Testis (tissue), 3 donors: ENCODE results near the gene MOK. TPM values are rescaled to one million over a fixed set of nuclear protein-coding genes. Genes with fewer than 3 reads are reported as not detected.

Experiments
- DNase-seq: peaks from one replicate; pipeline ENCODE4 v3.0.0-alpha.2; 2019
- H3K27ac ChIP-seq, 2 donors: fragments of 200-600 bp; sonication (generic); one replicate each; pipeline ENCODE4 v1.5.1; 2019
- H3K27me3 ChIP-seq: fragments of 200-600 bp; sonication (generic); one replicate; pipeline ENCODE4 v1.5.1; 2019
- H3K36me3 ChIP-seq: fragments of 200-600 bp; sonication (generic); one replicate; pipeline ENCODE4 v1.5.1; 2017; ENCODE audit warnings: low read depth; ENCODE audit errors: missing control alignments
- H3K4me1 ChIP-seq: fragments of 200-600 bp; sonication (generic); one replicate; pipeline ENCODE4 v1.5.1; 2019
- H3K4me3 ChIP-seq, 2 donors: fragments of 200-600 bp; sonication (generic); one replicate each; pipeline ENCODE4 v1.5.1; 2017 to 2019
- H3K9me3 ChIP-seq: fragments of 200-600 bp; sonication (generic); one replicate; pipeline ENCODE4 v1.5.1; 2017
- CTCF ChIP-seq, 3 experiments: fragments of 450-650 bp in 2 of 3; fragments of 200-600 bp in 1 of 3; sonication (generic) in 1 of 3; IDR thresholded peaks; one replicate each; pipeline ENCODE4 v1.5.1; 2016 to 2019; ENCODE audit warnings: antibody characterized with exemption in 3 of 3, mild to moderate bottlenecking in 2 of 3, moderate library complexity in 1 of 3
- POLR2A ChIP-seq: fragments of 450-650 bp; IDR thresholded peaks from one replicate; pipeline ENCODE4 v1.6.1; 2017; ENCODE audit warnings: antibody characterized with exemption, mild to moderate bottlenecking, moderate library complexity
- WGBS, 2 donors: methylation state at CpG; one replicate each; pipeline ENCODE4 v1.1.5; 2018; 5-methylcytosine and 5-hydroxymethylcytosine counted together
- intact Hi-C: fragments of 100-400 bp; cut with DNase I; formaldehyde crosslinking; loops from one replicate; pipeline ENCODE4 v1.15.1; 2023; ENCODE audit warnings: low total_unique reads
- polyA plus RNA-seq: library from polyadenylated mRNA; stranded (reverse); fragments of 350-450 nt; fragmentation: Illumina TruSeq; extraction: RNeasy Lipid Tissue Mini Kit (QIAGEN cat#74804); gene quantifications from one replicate; pipeline ENCODE4 v1.2.3, GENCODE V29; 2014; ENCODE audit warnings: low read depth, low replicate concordance; ENCODE audit not compliant: insufficient read depth
- total RNA-seq, 2 donors: library from RNA; depleted of rRNA; stranded (reverse); fragments of >200 nt; gene quantifications; one replicate each; pipeline ENCODE4 v1.2.3, GENCODE V29; 2016

MOK gene
- total and polyA plus RNA-seq, 3 donors from 2014 or later = 157 to 188 (median 171) TPM

GRCh38 chr14:102221026-102221425, 83.9 kb downstream of the MOK start:
- DNase-seq = no peak
- H3K27me3 ChIP-seq = no peaks in the 10 kb centered on the region
- intact Hi-C loops = no loop called here
- TF ChIP-seq POLR2A (no peak), CTCF (IDR thresholded peaks at IDR 0.05) (no peak)
- H3K4me1 ChIP-seq = peaks cover 6% of the 10 kb centered on the region
- H3K9me3 ChIP-seq = no peaks in the 10 kb centered on the region
- WGBS, 2 donors = 75 to 77% methylated on average over 4 to 7 of the region's 7 CpGs
- H3K36me3 ChIP-seq = no peaks in the 10 kb centered on the region
- no peak overlapping the region for H3K27ac ChIP-seq
- H3K4me3 ChIP-seq = no peak overlapping the region

GRCh38 chr14:102220031-102220430, 84.9 kb downstream of the MOK start:
- no peaks in the 10 kb centered on the region for H3K36me3 ChIP-seq
- no peaks in the 10 kb centered on the region for H3K27me3 ChIP-seq
- DNase-seq = no peak
- 90 to 92% methylated on average over 6 to 12 of the region's 12 CpGs for WGBS, 2 donors
- intact Hi-C loops = no loop called here
- no peak overlapping the region for H3K4me3 ChIP-seq
- H3K27ac ChIP-seq = no peak overlapping the region
- no peaks in the 10 kb centered on the region for H3K9me3 ChIP-seq
- peaks cover 16% of the 10 kb centered on the region for H3K4me1 ChIP-seq
- TF ChIP-seq CTCF (IDR thresholded peaks at IDR 0.05) = no peak

- intact Hi-C loops = no loop called here
- WGBS, 2 donors = 92 to 96% methylated on average over 16 of the region's 16 CpGs
These were observed 85.6 kb downstream of the MOK start for GRCh38 chr14:102219316-102219715.

GRCh38 chr14:102218688-102219087, 86.3 kb downstream of the MOK start:
- Histone ChIP-seq H3K4me3 (no peak overlapping the region), H3K4me1 (peaks cover 19% of the 10 kb centered on the region), H3K27ac (no peak overlapping the region), H3K27me3 (no peaks in the 10 kb centered on the region), H3K9me3 (no peaks in the 10 kb centered on the region), H3K36me3 (no peaks in the 10 kb centered on the region)
- no peak for DNase-seq
- intact Hi-C loops = no loop called here
- 77 to 89% methylated on average over 9 to 16 of the region's 16 CpGs for WGBS, 2 donors
- TF ChIP-seq CTCF (IDR thresholded peaks at IDR 0.05) (no peak), POLR2A (no peak)

More at GRCh38 chr14:102219316-102219715, 85.6 kb downstream of the MOK start:
- Histone ChIP-seq H3K4me3 (no peak overlapping the region), H3K27me3 (no peaks in the 10 kb centered on the region), H3K36me3 (no peaks in the 10 kb centered on the region), H3K27ac (no peak overlapping the region), H3K4me1 (peaks cover 19% of the 10 kb centered on the region), H3K9me3 (no peaks in the 10 kb centered on the region)
- no peak for DNase-seq
- TF ChIP-seq CTCF (IDR thresholded peaks at IDR 0.05) (no peak), POLR2A (no peak)

- intact Hi-C loops = no loop called here
- Histone ChIP-seq H3K27me3 (no peaks in the 10 kb centered on the region), H3K27ac (no peak overlapping the region), H3K4me3 (no peak overlapping the region), H3K4me1 (peaks cover 19% of the 10 kb centered on the region), H3K9me3 (no peaks in the 10 kb centered on the region), H3K36me3 (no peaks in the 10 kb centered on the region)
- TF ChIP-seq CTCF (IDR thresholded peaks at IDR 0.05) (no peak), POLR2A (no peak)
- WGBS, 2 donors = 78 to 80% methylated on average over 5 to 14 of the region's 14 CpGs
- DNase-seq = no peak
These were observed 87.0 kb downstream of the MOK start for GRCh38 chr14:102217987-102218421.
